Retinal pigment epithelial cell (primary cell): ENCODE data around the gene GON4L.
A peak's percentile ranks its signal among the peaks of the same experiment; 100 is the strongest.
"Not testable (repeated sequence)": the region's sequence is repeated elsewhere in the genome, so short reads cannot be mapped to it uniquely, and the experiment has no call there.

Experiments
- DNase-seq: peaks from one replicate; pipeline ENCODE4 v3.0.0-alpha.2; 2010; ENCODE audit warnings: low read depth
- H3K4me3 ChIP-seq: 2 replicates; pipeline ENCODE4 v1.5.1; 2011; ENCODE audit warnings: mild to moderate bottlenecking, low read length, control low read depth, moderate library complexity
- CTCF ChIP-seq: conservative IDR thresholded peaks from 2 replicates; pipeline ENCODE4 v1.5.1; 2011; ENCODE audit warnings: low read depth, low read length, control low read depth, inconsistent platforms

The GON4L gene

GRCh38 chr1:155793213-155793612 lies 63.8 kb downstream of the GON4L start:
- no peak overlapping the region for H3K4me3 ChIP-seq
- no peak for TF ChIP-seq CTCF
- no peak for DNase-seq

GRCh38 chr1:155777582-155777981 lies 79.4 kb downstream of the GON4L start:
- no peak overlapping the region for H3K4me3 ChIP-seq
- no peak for DNase-seq
- TF ChIP-seq CTCF: no peak

- no peak for TF ChIP-seq CTCF
- no peak overlapping the region for H3K4me3 ChIP-seq
- no peak for DNase-seq
These were observed 80.6 kb downstream of the GON4L start for GRCh38 chr1:155776414-155776813.

GRCh38 chr1:155773221-155773620 lies 83.8 kb downstream of the GON4L start:
- no peak for TF ChIP-seq CTCF
- no peak overlapping the region for H3K4me3 ChIP-seq
- no peak for DNase-seq

GRCh38 chr1:155769257-155769656 lies 87.8 kb downstream of the GON4L start:
- TF ChIP-seq CTCF: no peak
- no peak overlapping the region for H3K4me3 ChIP-seq
- no peak for DNase-seq

GRCh38 chr1:155767399-155767989 lies 89.5 kb downstream of the GON4L start:
- H3K4me3 ChIP-seq, DNase-seq: not testable (repeated sequence)

GRCh38 chr1:155763989-155764388 lies 93.0 kb downstream of the GON4L start:
- not testable (repeated sequence) for H3K4me3 ChIP-seq, DNase-seq

- DNase-seq: peak; percentile 35
- not testable (repeated sequence) for H3K4me3 ChIP-seq
These were observed 93.8 kb downstream of the GON4L start for GRCh38 chr1:155763090-155763815.
